Stimulated activated CD8-positive, alpha-beta memory T cell treated with anti-CD3 and anti-CD28 coated beads, Interleukin-2, amount 100 ng/mL, for 48 hours (primary cell): ENCODE data around the gene BCL11B.

Experiments used
- DNase-seq, 2 donors: peaks; one replicate each; pipeline ENCODE4 v3.0.0-alpha.2; 2020; ENCODE audit warnings: low read depth in 2 of 2

The BCL11B gene

GRCh38 chr14:99225436-99226203, 46.4 kb downstream of the BCL11B start:
- no peak for DNase-seq

- DNase-seq, result no peak
Observed at GRCh38 chr14:99224948-99225347, 47.0 kb downstream of the BCL11B start.

- no peak for DNase-seq
Observed at GRCh38 chr14:99224116-99224910, 47.7 kb downstream of the BCL11B start.

- DNase-seq, result no peak
Observed at GRCh38 chr14:99221445-99221844, 50.6 kb downstream of the BCL11B start.

- no peak for DNase-seq
Observed at GRCh38 chr14:99217066-99217955, 54.7 kb downstream of the BCL11B start.

GRCh38 chr14:99216191-99216590, 55.8 kb downstream of the BCL11B start:
- no peak for DNase-seq

GRCh38 chr14:99215277-99215676, 56.7 kb downstream of the BCL11B start:
- no peak for DNase-seq

GRCh38 chr14:99214701-99215100, 57.3 kb downstream of the BCL11B start:
- no peak for DNase-seq

- DNase-seq, result no peak
Observed at GRCh38 chr14:99213527-99213971, 58.4 kb downstream of the BCL11B start.

- DNase-seq, result no peak
Observed at GRCh38 chr14:99213101-99213500, 58.9 kb downstream of the BCL11B start.

GRCh38 chr14:99212646-99213045, 59.4 kb downstream of the BCL11B start:
- DNase-seq, result no peak

GRCh38 chr14:99212199-99212598, 59.8 kb downstream of the BCL11B start:
- no peak for DNase-seq

- DNase-seq, result no peak
Observed at GRCh38 chr14:99211410-99211809, 60.6 kb downstream of the BCL11B start.

GRCh38 chr14:99210333-99210732, 61.7 kb downstream of the BCL11B start:
- no peak for DNase-seq

- DNase-seq, result no peak
Observed at GRCh38 chr14:99209409-99209808, 62.6 kb downstream of the BCL11B start.

GRCh38 chr14:99208318-99208717, 63.7 kb downstream of the BCL11B start:
- no peak for DNase-seq

- DNase-seq, result no peak
Observed at GRCh38 chr14:99207456-99207855, 64.5 kb downstream of the BCL11B start.

GRCh38 chr14:99206090-99206489, 65.9 kb downstream of the BCL11B start:
- no peak for DNase-seq

GRCh38 chr14:99205086-99205688, 66.8 kb downstream of the BCL11B start:
- no peak for DNase-seq

- no peak for DNase-seq
Observed at GRCh38 chr14:99203801-99204200, 68.2 kb downstream of the BCL11B start.

- no peak for DNase-seq
Observed at GRCh38 chr14:99203080-99203479, 68.9 kb downstream of the BCL11B start.

GRCh38 chr14:99202516-99202915, 69.5 kb downstream of the BCL11B start:
- no peak for DNase-seq
